GM23338 (cell line): ENCODE data around the gene IMPACT. TPM values are rescaled to one million over a fixed set of nuclear protein-coding genes. Genes with fewer than 3 reads are reported as not detected.

Experiments
- ATAC-seq: fragments of 200-7000 bp; cut with Tn5 transposase; 3 replicates; pipeline ENCODE4 v1.9.1; 2020
- DNase-seq: peaks from one replicate; pipeline ENCODE4 v3.0.0-alpha.2; 2015; ENCODE audit warnings: low spot score
- H2AFZ ChIP-seq: fragments of 200-600 bp; sonication (generic); 2 replicates; pipeline ENCODE4 v1.8.0; 2016; ENCODE audit warnings: antibody characterized with exemption, mild to moderate bottlenecking, moderate library complexity
- H3F3A ChIP-seq: fragments of 200-600 bp; sonication (generic); replicated peaks from 2 replicates; pipeline ENCODE4 v1.8.0; 2017; ENCODE audit warnings: antibody characterized with exemption, mixed run types, low read depth
- H3K27ac ChIP-seq: fragments of 200-600 bp; sonication (generic); 2 replicates; pipeline ENCODE4 v1.6.1; 2016; ENCODE audit warnings: low read depth
- H3K27me3 ChIP-seq: fragments of 200-600 bp; sonication (generic); 2 replicates; pipeline ENCODE4 v1.8.0; 2016; ENCODE audit warnings: mild to moderate bottlenecking, mixed run types, moderate library complexity; ENCODE audit not compliant: insufficient read depth
- H3K36me3 ChIP-seq: fragments of 200-600 bp; sonication (generic); 2 replicates; pipeline ENCODE4 v1.8.0; 2016; ENCODE audit warnings: mild to moderate bottlenecking; ENCODE audit not compliant: insufficient read depth
- H3K4me1 ChIP-seq: fragments of 200-600 bp; sonication (generic); 2 replicates; pipeline ENCODE4 v1.8.0; 2016; ENCODE audit warnings: mild to moderate bottlenecking, moderate library complexity; ENCODE audit not compliant: insufficient read depth
- H3K4me2 ChIP-seq: fragments of 200-600 bp; sonication (generic); 2 replicates; pipeline ENCODE4 v1.7.1; 2017; ENCODE audit warnings: mixed run types
- H3K4me3 ChIP-seq: fragments of 200-600 bp; sonication (generic); 2 replicates; pipeline ENCODE4 v1.6.1; 2016; ENCODE audit warnings: mixed run types
- H3K79me2 ChIP-seq: fragments of 200-600 bp; sonication (generic); replicated peaks from 2 replicates; pipeline ENCODE4 v1.8.0; 2017; ENCODE audit warnings: mild to moderate bottlenecking; ENCODE audit not compliant: insufficient read depth
- H3K9me2 ChIP-seq: fragments of 200-600 bp; sonication (generic); 2 replicates; pipeline ENCODE4 v1.8.0; 2017; ENCODE audit not compliant: insufficient read depth
- H4K20me1 ChIP-seq: fragments of 200-600 bp; sonication (generic); replicated peaks from 2 replicates; pipeline ENCODE4 v1.8.0; 2017; ENCODE audit warnings: mild to moderate bottlenecking; ENCODE audit not compliant: insufficient read depth
- H3K27ac Mint-ChIP-seq: 2 replicates; pipeline ENCODE4 v1.8.0; 2020; ENCODE audit warnings: inconsistent platforms, mild to moderate bottlenecking, moderate library complexity, mixed read lengths
- H3K27me3 Mint-ChIP-seq: 3 replicates; pipeline ENCODE4 v1.8.0; 2022; ENCODE audit warnings: low read depth, mild to moderate bottlenecking, moderate library complexity, mixed read lengths, inconsistent platforms; ENCODE audit not compliant: insufficient read depth, poor library complexity
- H3K36me3 Mint-ChIP-seq: 3 replicates; pipeline ENCODE4 v1.8.0; 2021; ENCODE audit warnings: low read depth, mild to moderate bottlenecking, inconsistent platforms, moderate library complexity, mixed read lengths
- H3K4me1 Mint-ChIP-seq: 3 replicates; pipeline ENCODE4 v1.8.0; 2020; ENCODE audit warnings: mild to moderate bottlenecking, inconsistent platforms, mixed read lengths
- H3K4me3 Mint-ChIP-seq: 3 replicates; pipeline ENCODE4 v1.8.0; 2021; ENCODE audit warnings: moderate library complexity, mild to moderate bottlenecking, inconsistent platforms, mixed read lengths
- H3K9me3 Mint-ChIP-seq: 3 replicates; pipeline ENCODE4 v1.8.0; 2020; ENCODE audit warnings: moderate library complexity, mild to moderate bottlenecking, inconsistent platforms, mixed read lengths
- CREB1 ChIP-seq: fragments of 250-450 bp; sonication (Bioruptor Pico); IDR thresholded peaks from 2 replicates; pipeline ENCODE4 v1.5.0; 2020; ENCODE audit warnings: low read depth, mild to moderate bottlenecking, moderate library complexity
- EZH2phosphoT487 ChIP-seq: fragments of 200-600 bp; sonication (generic); IDR thresholded peaks from one replicate; pipeline ENCODE4 v1.8.1; 2018; ENCODE audit warnings: antibody characterized with exemption; ENCODE audit not compliant: unreplicated experiment
- JUNB ChIP-seq: IDR thresholded peaks from one replicate; pipeline ENCODE4 v1.6.1; 2016; ENCODE audit warnings: antibody characterized with exemption; ENCODE audit not compliant: unreplicated experiment
- NANOG ChIP-seq: IDR thresholded peaks from 2 replicates; pipeline ENCODE4 v1.6.1; 2016; ENCODE audit warnings: antibody characterized with exemption, borderline replicate concordance
- POLR2AphosphoS5 ChIP-seq: IDR thresholded peaks from 2 replicates; pipeline ENCODE4 v1.6.1; 2016; ENCODE audit warnings: antibody characterized with exemption, low read depth
- STAT1 ChIP-seq: IDR thresholded peaks from one replicate; pipeline ENCODE4 v1.6.1; 2016; ENCODE audit warnings: antibody characterized with exemption; ENCODE audit not compliant: unreplicated experiment
- polyA plus RNA-seq: library from polyadenylated mRNA; unstranded; fragments of >200 nt; fragmentation: Nextera tagmentation; extraction: Ambion mirVana; gene quantifications from 2 replicates; pipeline ENCODE4 v1.2.1, GENCODE V29; 2016
- total RNA-seq: library from RNA; depleted of rRNA; stranded (reverse); fragments of >200 nt; shearing (Covaris generic); gene quantifications from 2 replicates; pipeline ENCODE4 v1.2.3, GENCODE V29; 2014
- TF ChIP-seq, protein P1 (sequence below): IDR thresholded peaks from 2 replicates; pipeline ENCODE4 v1.6.1; 2016; ENCODE audit warnings: antibody characterized with exemption
- TF ChIP-seq, protein P2 (sequence below): fragments of 250-450 bp; sonication (Bioruptor Pico); IDR thresholded peaks from 2 replicates; pipeline ENCODE4 v1.5.0; 2020; ENCODE audit warnings: mild to moderate bottlenecking, moderate library complexity
- TF ChIP-seq, protein P3 (sequence below): IDR thresholded peaks from one replicate; pipeline ENCODE4 v1.6.1; 2018; ENCODE audit warnings: antibody characterized with exemption; ENCODE audit not compliant: unreplicated experiment

The IMPACT gene
- total and polyA plus RNA-seq, 2 experiments from 2014 or later = 42.1 to 47.6 TPM

- no peak for ATAC-seq
- H3K4me1 ChIP-seq = peaks cover 11% of the 10 kb centered on the region
Observed at GRCh38 chr18:24429188-24429587, 2.7 kb downstream of the IMPACT start.

More at GRCh38 chr18:24429188-24429587, 2.7 kb downstream of the IMPACT start:
- H3K27me3 ChIP-seq = no peaks in the 10 kb centered on the region
- peaks cover 25% of the 10 kb centered on the region for H3K79me2 ChIP-seq
- H3K27ac ChIP-seq = no peak overlapping the region
- TF ChIP-seq, protein P1, sequence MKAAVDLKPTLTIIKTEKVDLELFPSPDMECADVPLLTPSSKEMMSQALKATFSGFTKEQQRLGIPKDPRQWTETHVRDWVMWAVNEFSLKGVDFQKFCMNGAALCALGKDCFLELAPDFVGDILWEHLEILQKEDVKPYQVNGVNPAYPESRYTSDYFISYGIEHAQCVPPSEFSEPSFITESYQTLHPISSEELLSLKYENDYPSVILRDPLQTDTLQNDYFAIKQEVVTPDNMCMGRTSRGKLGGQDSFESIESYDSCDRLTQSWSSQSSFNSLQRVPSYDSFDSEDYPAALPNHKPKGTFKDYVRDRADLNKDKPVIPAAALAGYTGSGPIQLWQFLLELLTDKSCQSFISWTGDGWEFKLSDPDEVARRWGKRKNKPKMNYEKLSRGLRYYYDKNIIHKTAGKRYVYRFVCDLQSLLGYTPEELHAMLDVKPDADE = no peak
- no peak for TF ChIP-seq NANOG
- TF ChIP-seq, protein P2, sequence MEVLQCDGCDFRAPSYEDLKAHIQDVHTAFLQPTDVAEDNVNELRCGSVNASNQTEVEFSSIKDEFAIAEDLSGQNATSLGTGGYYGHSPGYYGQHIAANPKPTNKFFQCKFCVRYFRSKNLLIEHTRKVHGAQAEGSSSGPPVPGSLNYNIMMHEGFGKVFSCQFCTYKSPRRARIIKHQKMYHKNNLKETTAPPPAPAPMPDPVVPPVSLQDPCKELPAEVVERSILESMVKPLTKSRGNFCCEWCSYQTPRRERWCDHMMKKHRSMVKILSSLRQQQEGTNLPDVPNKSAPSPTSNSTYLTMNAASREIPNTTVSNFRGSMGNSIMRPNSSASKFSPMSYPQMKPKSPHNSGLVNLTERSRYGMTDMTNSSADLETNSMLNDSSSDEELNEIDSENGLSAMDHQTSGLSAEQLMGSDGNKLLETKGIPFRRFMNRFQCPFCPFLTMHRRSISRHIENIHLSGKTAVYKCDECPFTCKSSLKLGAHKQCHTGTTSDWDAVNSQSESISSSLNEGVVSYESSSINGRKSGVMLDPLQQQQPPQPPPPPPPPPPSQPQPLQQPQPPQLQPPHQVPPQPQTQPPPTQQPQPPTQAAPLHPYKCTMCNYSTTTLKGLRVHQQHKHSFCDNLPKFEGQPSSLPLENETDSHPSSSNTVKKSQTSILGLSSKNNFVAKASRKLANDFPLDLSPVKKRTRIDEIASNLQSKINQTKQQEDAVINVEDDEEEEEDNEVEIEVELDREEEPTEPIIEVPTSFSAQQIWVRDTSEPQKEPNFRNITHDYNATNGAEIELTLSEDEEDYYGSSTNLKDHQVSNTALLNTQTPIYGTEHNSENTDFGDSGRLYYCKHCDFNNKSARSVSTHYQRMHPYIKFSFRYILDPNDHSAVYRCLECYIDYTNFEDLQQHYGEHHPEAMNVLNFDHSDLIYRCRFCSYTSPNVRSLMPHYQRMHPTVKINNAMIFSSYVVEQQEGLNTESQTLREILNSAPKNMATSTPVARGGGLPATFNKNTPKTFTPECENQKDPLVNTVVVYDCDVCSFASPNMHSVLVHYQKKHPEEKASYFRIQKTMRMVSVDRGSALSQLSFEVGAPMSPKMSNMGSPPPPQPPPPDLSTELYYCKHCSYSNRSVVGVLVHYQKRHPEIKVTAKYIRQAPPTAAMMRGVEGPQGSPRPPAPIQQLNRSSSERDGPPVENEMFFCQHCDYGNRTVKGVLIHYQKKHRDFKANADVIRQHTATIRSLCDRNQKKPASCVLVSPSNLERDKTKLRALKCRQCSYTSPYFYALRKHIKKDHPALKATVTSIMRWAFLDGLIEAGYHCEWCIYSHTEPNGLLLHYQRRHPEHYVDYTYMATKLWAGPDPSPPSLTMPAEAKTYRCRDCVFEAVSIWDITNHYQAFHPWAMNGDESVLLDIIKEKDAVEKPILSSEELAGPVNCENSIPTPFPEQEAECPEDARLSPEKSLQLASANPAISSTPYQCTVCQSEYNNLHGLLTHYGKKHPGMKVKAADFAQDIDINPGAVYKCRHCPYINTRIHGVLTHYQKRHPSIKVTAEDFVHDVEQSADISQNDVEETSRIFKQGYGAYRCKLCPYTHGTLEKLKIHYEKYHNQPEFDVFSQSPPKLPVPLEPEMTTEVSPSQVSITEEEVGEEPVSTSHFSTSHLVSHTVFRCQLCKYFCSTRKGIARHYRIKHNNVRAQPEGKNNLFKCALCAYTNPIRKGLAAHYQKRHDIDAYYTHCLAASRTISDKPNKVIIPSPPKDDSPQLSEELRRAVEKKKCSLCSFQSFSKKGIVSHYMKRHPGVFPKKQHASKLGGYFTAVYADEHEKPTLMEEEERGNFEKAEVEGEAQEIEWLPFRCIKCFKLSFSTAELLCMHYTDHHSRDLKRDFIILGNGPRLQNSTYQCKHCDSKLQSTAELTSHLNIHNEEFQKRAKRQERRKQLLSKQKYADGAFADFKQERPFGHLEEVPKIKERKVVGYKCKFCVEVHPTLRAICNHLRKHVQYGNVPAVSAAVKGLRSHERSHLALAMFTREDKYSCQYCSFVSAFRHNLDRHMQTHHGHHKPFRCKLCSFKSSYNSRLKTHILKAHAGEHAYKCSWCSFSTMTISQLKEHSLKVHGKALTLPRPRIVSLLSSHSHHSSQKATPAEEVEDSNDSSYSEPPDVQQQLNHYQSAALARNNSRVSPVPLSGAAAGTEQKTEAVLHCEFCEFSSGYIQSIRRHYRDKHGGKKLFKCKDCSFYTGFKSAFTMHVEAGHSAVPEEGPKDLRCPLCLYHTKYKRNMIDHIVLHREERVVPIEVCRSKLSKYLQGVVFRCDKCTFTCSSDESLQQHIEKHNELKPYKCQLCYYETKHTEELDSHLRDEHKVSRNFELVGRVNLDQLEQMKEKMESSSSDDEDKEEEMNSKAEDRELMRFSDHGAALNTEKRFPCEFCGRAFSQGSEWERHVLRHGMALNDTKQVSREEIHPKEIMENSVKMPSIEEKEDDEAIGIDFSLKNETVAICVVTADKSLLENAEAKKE (CRISPR knock-in tag) = no peak
- no peak for TF ChIP-seq EZH2phosphoT487
- no peak for TF ChIP-seq STAT1
- TF ChIP-seq POLR2AphosphoS5 = no peak
- no peak for TF ChIP-seq JUNB
- no peak for TF ChIP-seq CREB1 (CRISPR knock-in tag)
- TF ChIP-seq, protein P3, sequence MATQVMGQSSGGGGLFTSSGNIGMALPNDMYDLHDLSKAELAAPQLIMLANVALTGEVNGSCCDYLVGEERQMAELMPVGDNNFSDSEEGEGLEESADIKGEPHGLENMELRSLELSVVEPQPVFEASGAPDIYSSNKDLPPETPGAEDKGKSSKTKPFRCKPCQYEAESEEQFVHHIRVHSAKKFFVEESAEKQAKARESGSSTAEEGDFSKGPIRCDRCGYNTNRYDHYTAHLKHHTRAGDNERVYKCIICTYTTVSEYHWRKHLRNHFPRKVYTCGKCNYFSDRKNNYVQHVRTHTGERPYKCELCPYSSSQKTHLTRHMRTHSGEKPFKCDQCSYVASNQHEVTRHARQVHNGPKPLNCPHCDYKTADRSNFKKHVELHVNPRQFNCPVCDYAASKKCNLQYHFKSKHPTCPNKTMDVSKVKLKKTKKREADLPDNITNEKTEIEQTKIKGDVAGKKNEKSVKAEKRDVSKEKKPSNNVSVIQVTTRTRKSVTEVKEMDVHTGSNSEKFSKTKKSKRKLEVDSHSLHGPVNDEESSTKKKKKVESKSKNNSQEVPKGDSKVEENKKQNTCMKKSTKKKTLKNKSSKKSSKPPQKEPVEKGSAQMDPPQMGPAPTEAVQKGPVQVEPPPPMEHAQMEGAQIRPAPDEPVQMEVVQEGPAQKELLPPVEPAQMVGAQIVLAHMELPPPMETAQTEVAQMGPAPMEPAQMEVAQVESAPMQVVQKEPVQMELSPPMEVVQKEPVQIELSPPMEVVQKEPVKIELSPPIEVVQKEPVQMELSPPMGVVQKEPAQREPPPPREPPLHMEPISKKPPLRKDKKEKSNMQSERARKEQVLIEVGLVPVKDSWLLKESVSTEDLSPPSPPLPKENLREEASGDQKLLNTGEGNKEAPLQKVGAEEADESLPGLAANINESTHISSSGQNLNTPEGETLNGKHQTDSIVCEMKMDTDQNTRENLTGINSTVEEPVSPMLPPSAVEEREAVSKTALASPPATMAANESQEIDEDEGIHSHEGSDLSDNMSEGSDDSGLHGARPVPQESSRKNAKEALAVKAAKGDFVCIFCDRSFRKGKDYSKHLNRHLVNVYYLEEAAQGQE = no peak
- no peak for DNase-seq
- H2AFZ ChIP-seq = no peak overlapping the region
- H3K9me2 ChIP-seq = no peaks in the 10 kb centered on the region
- H4K20me1 ChIP-seq = no peaks in the 10 kb centered on the region
- H3K27ac Mint-ChIP-seq = no peak overlapping the region
- H3K4me3 ChIP-seq = no peak overlapping the region
- peaks cover 2% of the 10 kb centered on the region for H3K27me3 Mint-ChIP-seq
- H3K4me3 Mint-ChIP-seq = no peak overlapping the region
- H3K36me3 Mint-ChIP-seq = peaks cover 36% of the 10 kb centered on the region
- H3K36me3 ChIP-seq = peaks cover 7% of the 10 kb centered on the region; the same call in 1 of the 2 replicates
- H3K4me1 Mint-ChIP-seq = peaks cover 20% of the 10 kb centered on the region
- H3K9me3 Mint-ChIP-seq = no peaks in the 10 kb centered on the region
- H3K4me2 ChIP-seq = no peak overlapping the region
- 0 out of 2 replicates have a peak, but pooled peaks cover 8% of the 10 kb centered on the region for H3F3A ChIP-seq
